Activated T-cell treated with anti-CD3 and anti-CD28 coated beads for 4 hours (primary cell): Measurements from ENCODE around the gene NUPR1.
"Not testable (repeated sequence)": the region's sequence is repeated elsewhere in the genome, so short reads cannot be mapped to it uniquely, and the experiment has no call there.

Experiments used
- DNase-seq: peaks from one replicate; pipeline ENCODE4 v3.0.0-alpha.2; 2020

The NUPR1 gene

GRCh38 chr16:28538733-28539596, at the start of gene NUPR1:
TSS of gene NUPR1 (minus strand) at chr16:28538974. CDS start at chr16:28538907, 67 bp downstream.
- no peak for DNase-seq

GRCh38 chr16:28587386-28587785, 48.6 kb upstream of the NUPR1 start:
- no peak for DNase-seq

- no peak for DNase-seq
Measured at GRCh38 chr16:28586466-28586865, 47.7 kb upstream of the NUPR1 start.

- no peak for DNase-seq
Measured at GRCh38 chr16:28585674-28586073, 46.9 kb upstream of the NUPR1 start.

- DNase-seq: no peak
Measured at GRCh38 chr16:28580726-28581315, 42.0 kb upstream of the NUPR1 start.

- DNase-seq: no peak
Measured at GRCh38 chr16:28575446-28576109, 36.8 kb upstream of the NUPR1 start.

GRCh38 chr16:28574925-28575324, 36.2 kb upstream of the NUPR1 start:
- no peak for DNase-seq

- no peak for DNase-seq
Measured at GRCh38 chr16:28573738-28574718, 35.3 kb upstream of the NUPR1 start.

- DNase-seq: no peak
Measured at GRCh38 chr16:28572696-28573510, 34.1 kb upstream of the NUPR1 start.

- no peak for DNase-seq
Measured at GRCh38 chr16:28569968-28570752, 31.4 kb upstream of the NUPR1 start.

- DNase-seq: no peak
Measured at GRCh38 chr16:28569021-28569420, 30.2 kb upstream of the NUPR1 start.

GRCh38 chr16:28567292-28567691, 28.5 kb upstream of the NUPR1 start:
- no peak for DNase-seq

- not testable (repeated sequence) for DNase-seq
Measured at GRCh38 chr16:28566233-28566925, 27.6 kb upstream of the NUPR1 start.

GRCh38 chr16:28563218-28563617, 24.4 kb upstream of the NUPR1 start:
- DNase-seq: no peak

- DNase-seq: no peak
Measured at GRCh38 chr16:28562199-28562598, 23.4 kb upstream of the NUPR1 start.

GRCh38 chr16:28561557-28562187, 22.9 kb upstream of the NUPR1 start:
- DNase-seq: no peak

- DNase-seq: no peak
Measured at GRCh38 chr16:28558456-28558855, 19.7 kb upstream of the NUPR1 start.

- DNase-seq: no peak
Measured at GRCh38 chr16:28556914-28557320, 18.1 kb upstream of the NUPR1 start.

- DNase-seq: no peak
Measured at GRCh38 chr16:28555561-28555960, 16.8 kb upstream of the NUPR1 start.
